GM21367 (cell line): ENCODE measurements around the gene AFAP1.

Source experiments
- ATAC-seq: cut with Tn5 transposase; IDR thresholded peaks from one replicate; pipeline ENCODE4 v1.9.1; 2021; ENCODE audit not compliant: unreplicated experiment

AFAP1 gene

DNA sequence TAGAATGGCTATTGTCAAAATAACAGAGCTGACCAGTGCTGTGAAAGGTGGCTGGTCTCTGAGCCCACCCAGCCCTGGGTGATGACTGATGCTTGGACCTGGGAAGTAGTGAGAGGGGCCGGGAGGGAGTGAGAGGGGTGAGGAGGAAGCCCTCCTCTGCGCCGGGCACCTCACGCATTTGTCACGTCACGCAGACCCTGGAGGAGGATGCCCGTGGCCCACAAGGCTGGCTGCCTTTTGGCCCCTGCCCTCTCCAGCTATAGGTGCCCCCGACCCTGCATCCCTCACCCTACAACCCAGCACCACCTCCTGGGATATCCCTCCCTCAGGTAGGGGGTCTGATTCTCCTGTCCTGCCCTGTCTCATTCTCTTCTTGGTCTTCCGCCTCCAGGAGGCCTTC lies 207.4 kb downstream of the AFAP1 start:
- no peak for ATAC-seq

GRCh38 chr4:7731437-7731836 lies 208.2 kb downstream of the AFAP1 start:
- ATAC-seq: no peak

DNA sequence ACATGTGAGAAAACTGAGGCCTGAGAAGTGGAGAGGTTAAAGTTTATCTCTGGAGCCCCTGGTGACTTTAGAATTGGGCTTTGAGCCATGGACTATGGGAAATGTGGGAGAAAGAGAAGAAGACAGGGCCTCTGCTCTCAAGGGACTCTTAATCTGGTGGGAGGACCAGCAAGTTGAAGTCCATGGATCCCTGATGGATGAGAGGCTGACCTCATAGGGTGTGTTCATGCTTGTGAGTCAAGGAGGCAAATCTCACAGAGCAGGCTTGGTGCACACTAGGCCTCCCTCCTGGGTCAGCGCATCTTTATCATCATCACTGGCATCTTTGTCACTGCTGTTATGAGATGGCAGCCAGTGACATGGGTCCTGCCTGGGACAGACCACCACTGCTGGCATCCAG lies 211.9 kb downstream of the AFAP1 start:
- ATAC-seq: no peak

GRCh38 chr4:7726665-7727413 lies 212.8 kb downstream of the AFAP1 start:
- no peak for ATAC-seq

- ATAC-seq: no peak
Measured at GRCh38 chr4:7725951-7726350, 213.7 kb downstream of the AFAP1 start.

DNA sequence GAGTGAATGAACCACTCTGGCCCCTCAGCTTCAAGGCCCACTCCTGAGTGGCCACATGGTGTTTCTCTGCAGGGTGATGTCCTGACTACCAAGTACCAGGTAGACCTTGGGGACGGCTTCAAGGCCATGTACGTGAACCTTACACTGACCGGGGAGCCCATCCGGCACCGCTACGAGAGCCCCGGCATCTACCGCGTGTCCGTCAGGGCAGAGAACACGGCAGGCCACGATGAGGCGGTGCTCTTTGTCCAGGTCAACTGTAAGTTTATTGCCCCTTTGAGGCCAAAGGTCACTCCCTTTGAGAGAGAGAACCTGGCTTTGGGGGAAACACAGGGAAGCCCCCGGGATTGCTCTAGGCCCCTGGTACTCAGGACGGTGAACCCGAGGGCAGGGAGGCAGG lies 216.0 kb downstream of the AFAP1 start:
- no peak for ATAC-seq

DNA sequence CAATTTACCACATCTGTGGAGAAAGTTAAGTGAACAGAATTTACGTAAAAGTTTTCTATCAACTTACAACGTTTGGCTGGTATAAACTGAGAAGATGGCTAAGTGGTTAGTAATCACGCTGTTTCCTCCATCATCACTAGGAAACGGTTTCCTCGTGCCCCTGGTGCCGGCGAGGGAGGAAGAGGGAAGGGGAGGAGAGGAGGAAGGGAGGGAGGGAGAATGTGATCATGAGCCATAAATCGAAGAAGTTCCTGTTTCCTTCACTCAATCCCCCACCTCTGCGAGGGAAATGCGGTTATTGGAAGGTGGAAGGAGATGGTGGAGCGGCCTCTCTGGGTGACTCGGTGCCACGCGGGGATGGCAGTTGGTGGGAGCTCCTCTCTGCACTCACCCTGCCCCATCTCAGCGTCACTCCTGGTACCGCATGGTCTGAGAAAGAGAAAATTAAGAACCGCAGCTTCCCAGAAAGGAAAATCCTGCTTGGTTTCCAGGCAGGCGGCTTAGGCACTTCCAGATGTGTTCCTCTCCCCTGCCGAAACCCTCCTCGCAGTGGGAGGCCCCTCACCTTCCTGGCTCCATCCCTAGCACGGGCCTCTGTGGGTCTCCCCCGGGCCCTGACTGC lies 216.8 kb downstream of the AFAP1 start:
- no peak for ATAC-seq

DNA sequence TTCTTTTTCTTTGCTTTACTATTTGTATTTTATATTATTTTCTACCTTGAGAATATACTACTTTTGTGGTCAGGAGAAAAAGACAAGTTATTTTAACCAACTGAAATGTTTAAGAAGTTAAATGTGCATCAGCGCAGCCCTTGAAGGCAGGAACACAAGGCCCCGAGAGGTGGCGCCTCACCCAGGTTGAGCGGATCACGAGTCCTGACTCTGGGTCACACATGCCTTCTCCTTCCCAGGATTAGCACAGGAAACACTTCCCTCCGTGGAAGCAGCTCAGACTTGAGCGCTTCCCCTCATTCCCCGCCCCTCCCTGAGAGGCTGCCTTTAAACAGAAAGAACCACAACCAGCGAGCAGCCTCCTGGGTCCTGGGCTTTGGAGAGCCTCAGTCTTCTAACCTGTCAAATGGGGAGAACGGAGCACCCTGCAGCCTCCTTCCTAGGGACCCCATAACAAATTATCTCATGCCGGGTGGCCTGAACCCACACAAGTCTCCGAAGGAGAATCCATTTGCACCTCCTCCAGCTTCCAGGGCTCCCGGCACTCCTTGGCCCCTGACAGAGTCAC lies 217.6 kb downstream of the AFAP1 start:
- no peak for ATAC-seq

GRCh38 chr4:7719354-7720174 lies 220.1 kb downstream of the AFAP1 start:
- no peak for ATAC-seq

DNA sequence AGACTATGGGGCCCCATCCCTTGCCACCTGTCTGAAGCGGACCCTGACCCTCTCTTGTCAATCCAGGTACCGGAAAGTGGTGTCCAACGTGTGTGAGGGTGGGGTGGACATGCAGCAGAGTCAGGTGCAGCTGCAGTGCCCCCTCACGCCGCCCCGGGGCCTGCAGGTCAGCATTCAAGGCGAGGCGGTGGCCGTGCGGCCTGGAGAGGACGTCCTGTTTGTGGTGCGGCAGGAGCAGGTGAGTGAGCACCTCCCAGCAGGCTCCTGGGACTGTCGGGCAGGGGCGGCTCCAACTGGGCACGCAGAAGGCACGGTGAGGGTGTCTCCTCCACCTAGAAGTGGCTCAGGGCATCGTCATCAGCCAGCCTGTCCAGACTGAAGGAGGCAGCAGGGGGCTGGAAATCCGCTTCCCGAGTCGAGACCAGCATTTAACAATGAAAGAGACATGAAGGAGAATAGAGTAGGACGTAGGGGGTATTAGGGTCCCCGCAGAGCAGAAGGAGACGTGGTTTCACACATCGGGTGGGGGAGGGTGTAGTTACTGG lies 221.6 kb downstream of the AFAP1 start:
- ATAC-seq: no peak

- no peak for ATAC-seq
Measured at GRCh38 chr4:7717161-7717560, 222.5 kb downstream of the AFAP1 start.

DNA sequence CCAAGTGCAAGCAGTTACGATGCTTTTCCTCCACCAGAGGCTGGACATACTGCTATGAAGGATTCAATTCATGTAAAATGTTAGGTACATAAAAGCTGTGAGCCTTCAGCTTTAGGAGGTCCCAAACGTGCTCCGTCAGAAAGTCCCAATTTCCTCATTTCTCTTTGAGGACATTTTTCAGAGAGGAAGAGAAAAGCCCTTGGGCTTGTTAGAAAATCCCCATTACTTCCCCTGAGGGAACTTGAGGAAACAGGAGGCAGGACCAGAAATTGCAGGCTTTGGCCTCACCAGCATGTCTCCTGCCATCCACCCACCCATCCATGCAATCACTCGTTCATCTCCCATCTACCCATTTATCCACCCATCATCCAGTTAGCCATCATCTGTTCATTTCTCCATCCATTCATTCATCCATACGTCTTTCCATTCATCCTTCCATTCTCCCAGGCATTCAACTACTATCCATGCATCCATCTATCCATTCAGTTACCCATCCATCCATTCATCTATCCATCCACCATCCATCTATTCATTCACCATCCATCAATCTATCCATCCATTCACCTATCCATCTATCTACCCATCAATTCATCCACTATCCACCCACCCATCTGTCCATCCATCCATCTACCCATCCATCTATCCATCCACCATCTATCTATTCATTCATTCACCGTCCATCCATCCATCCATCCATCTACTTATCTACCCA lies 223.5 kb downstream of the AFAP1 start:
- ATAC-seq: no peak

DNA sequence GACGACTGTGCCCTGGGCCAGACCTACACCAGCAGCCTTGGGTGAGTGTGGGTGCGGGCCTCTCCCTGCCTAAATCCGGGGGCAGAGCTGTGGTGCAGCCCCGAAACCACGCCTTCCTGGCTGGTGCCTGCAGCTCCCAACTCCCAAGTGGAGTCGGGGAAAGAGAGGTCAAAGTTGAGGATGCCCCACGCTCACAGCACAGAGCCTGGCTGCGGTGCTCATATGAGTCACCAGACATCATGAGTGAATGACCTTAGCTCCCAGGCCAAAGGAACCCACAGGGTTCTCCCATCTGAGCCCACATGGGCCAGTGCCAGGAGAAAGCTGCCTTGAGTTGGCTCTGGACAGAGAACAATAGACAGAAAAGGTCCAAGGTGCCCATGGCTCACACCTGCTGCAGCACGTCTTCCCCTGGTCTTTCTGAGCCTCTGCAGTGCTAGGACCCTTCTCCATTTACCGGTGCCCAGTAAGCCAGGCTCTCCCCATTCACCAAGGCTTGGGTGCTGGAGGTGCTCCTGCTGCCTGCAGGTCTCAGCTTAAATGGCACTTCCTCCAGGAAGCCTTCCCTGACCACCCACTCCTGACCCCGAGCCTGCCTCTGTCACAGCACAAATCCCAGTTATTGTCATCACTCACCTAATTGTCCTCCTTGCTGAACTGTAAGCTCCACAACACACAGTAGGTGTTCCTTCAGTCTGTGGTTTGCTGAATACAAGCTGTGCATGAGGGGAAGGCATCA lies 224.2 kb downstream of the AFAP1 start:
- ATAC-seq: no peak

DNA sequence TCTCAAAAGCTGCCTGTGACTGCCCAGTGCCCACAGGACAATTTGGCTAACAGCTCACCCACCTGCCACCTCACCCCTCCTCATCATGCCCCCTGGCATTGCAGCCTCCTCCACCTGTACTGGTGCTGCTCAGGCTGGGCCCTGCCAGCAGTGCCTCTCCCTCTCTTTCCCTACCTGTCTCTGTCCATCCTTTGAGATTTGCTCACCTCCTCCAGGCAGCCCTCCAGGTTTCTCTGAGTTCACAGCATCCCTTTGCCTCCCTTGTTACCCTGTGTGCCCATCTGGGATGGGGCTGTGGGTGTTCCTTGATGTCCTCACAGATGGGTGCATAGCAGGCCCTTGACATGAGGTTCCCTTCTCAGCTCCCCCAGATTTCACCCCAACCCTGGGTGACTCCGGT lies 224.9 kb downstream of the AFAP1 start:
- no peak for ATAC-seq

- no peak for ATAC-seq
Measured at GRCh38 chr4:7714176-7714575, 225.5 kb downstream of the AFAP1 start.

- no peak for ATAC-seq
Measured at GRCh38 chr4:7713757-7714156, 225.9 kb downstream of the AFAP1 start.

GRCh38 chr4:7712021-7712671 lies 227.5 kb downstream of the AFAP1 start:
- ATAC-seq: no peak

DNA sequence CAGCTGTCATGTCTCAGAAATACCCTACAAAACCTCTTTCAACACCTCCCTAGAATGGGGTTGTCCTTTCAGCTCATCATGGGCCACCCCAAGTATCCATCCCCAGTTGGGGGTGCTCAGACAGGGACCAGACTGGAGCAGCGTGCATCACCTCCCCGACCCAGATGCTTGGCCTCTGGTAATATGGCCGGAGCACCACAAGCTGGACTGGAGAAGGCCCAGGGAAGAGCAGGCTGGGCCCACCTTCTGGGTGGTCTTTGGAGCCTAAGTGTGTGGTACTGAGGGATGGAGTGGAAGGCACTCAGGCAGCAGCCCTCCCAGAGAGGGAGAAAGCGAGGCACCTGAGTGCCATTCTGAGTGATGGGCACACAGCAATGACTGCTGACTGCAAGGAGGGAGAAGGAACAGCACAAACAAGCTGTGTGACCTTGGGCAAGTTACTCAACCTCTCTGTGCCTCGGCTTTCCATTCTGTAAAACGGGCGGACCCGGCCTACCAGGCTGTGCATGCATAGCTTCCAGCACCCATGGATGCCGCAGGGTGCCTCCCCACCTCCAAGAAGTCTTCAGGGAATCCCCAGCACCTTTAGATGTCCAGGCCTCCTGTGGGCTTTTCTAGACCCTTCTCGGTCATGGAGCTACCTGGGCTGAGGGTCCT lies 228.2 kb downstream of the AFAP1 start:
- no peak for ATAC-seq
